Neural crest cell (in vitro differentiated cells): ENCODE data around the gene MYO7A. TPM values are rescaled to one million over a fixed set of nuclear protein-coding genes. Genes with fewer than 3 reads are reported as not detected.

Source experiments
- DNase-seq: peaks from one replicate; pipeline ENCODE4 v3.0.0; 2021; ENCODE audit warnings: low read depth, mixed read lengths, low spot score
- H3K27ac Mint-ChIP-seq: one replicate; pipeline ENCODE4 v1.8.0; 2021; ENCODE audit warnings: mild to moderate bottlenecking, mixed read lengths; ENCODE audit not compliant: unreplicated experiment
- H3K27me3 Mint-ChIP-seq: 2 replicates; pipeline ENCODE4 v1.8.0; 2021; ENCODE audit warnings: low read depth, mild to moderate bottlenecking, mixed read lengths
- H3K36me3 Mint-ChIP-seq: 2 replicates; pipeline ENCODE4 v1.8.0; 2021; ENCODE audit warnings: low read depth, mild to moderate bottlenecking, mixed read lengths
- H3K4me1 Mint-ChIP-seq: 2 replicates; pipeline ENCODE4 v1.8.0; 2021; ENCODE audit warnings: mixed read lengths
- H3K4me3 Mint-ChIP-seq: one replicate; pipeline ENCODE4 v1.8.0; 2021; ENCODE audit warnings: mild to moderate bottlenecking, mixed read lengths
- H3K9me3 Mint-ChIP-seq: 2 replicates; pipeline ENCODE4 v1.8.0; 2021; ENCODE audit warnings: mixed read lengths
- total RNA-seq: library from RNA; stranded (reverse); gene quantifications from 2 replicates; pipeline ENCODE4 v1.2.1, GENCODE V29; 2021
- TF ChIP-seq, protein P1 (sequence below): fragments of 200-600 bp; sonication (generic); conservative IDR thresholded peaks from 2 replicates; pipeline ENCODE4 v1.5.0; 2021; ENCODE audit warnings: antibody characterized with exemption, mild to moderate bottlenecking

MYO7A gene
- total RNA-seq, 1 donor from 2014 or later, result 2.5 TPM

GRCh38 chr11:77123591-77123990 lies 4.5 kb upstream of the MYO7A start:
- Mint-ChIP-seq H3K27ac (no peak overlapping the region), H3K27me3 (no peaks in the 10 kb centered on the region), H3K9me3 (no peaks in the 10 kb centered on the region), H3K4me1 (peaks cover 17% of the 10 kb centered on the region), H3K4me3 (no peak overlapping the region), H3K36me3 (peaks cover 4% of the 10 kb centered on the region)
- no peak for DNase-seq
- TF ChIP-seq, protein P1, sequence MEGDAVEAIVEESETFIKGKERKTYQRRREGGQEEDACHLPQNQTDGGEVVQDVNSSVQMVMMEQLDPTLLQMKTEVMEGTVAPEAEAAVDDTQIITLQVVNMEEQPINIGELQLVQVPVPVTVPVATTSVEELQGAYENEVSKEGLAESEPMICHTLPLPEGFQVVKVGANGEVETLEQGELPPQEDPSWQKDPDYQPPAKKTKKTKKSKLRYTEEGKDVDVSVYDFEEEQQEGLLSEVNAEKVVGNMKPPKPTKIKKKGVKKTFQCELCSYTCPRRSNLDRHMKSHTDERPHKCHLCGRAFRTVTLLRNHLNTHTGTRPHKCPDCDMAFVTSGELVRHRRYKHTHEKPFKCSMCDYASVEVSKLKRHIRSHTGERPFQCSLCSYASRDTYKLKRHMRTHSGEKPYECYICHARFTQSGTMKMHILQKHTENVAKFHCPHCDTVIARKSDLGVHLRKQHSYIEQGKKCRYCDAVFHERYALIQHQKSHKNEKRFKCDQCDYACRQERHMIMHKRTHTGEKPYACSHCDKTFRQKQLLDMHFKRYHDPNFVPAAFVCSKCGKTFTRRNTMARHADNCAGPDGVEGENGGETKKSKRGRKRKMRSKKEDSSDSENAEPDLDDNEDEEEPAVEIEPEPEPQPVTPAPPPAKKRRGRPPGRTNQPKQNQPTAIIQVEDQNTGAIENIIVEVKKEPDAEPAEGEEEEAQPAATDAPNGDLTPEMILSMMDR, result no peak

DNA sequence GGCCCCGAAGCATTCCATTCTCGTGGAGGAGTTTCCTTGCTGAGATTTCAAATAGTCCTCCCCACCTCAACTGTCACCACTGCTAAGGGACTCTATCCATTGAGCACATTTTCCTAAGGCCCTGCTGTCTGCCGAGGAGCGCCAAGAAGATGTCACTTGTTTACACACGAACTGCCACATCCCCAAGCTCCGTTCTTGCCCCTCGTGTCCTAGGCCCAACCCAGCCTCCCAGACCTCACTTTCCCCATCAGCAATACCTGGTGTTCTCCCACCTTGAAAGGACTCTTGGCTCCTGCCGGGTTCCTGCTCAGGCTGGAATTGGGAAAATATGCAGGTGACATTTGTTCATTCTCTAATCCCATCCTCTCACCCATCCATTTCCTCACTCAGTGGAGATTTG lies 4.0 kb upstream of the MYO7A start:
- TF ChIP-seq, protein P1, result no peak
- H3K4me1 Mint-ChIP-seq, result peaks cover 22% of the 10 kb centered on the region
- no peaks in the 10 kb centered on the region for H3K27me3 Mint-ChIP-seq
- H3K9me3 Mint-ChIP-seq, result no peaks in the 10 kb centered on the region
- no peak overlapping the region for H3K4me3 Mint-ChIP-seq
- peaks cover 4% of the 10 kb centered on the region for H3K36me3 Mint-ChIP-seq
- DNase-seq, result no peak
- peak overlapping the region; percentile 8 for H3K27ac Mint-ChIP-seq

DNA sequence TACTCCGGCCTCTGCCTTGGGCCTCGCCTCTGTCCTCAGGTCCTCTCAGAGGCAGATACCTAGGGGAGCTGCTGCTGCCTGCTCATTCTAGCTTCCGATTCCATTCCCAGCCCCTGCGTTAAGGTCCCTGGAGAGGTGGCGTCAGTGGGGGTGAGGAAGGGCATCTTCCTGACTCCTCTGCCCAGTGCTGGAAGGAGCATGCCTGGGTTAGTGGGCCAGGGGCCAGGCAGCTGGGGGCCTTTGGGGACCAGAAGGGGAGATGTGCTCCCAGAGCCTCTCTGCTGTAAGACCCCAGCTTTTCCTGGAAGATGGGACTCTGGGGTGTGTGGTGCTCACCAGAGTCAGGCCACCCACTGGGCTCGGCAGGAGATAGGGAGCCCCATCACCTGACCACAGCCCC lies 3.6 kb upstream of the MYO7A start:
- peaks cover 25% of the 10 kb centered on the region for H3K4me1 Mint-ChIP-seq
- no peak overlapping the region for H3K4me3 Mint-ChIP-seq
- TF ChIP-seq, protein P1, result no peak
- H3K27ac Mint-ChIP-seq, result peak overlapping the region; percentile 6
- peaks cover 4% of the 10 kb centered on the region for H3K36me3 Mint-ChIP-seq
- H3K9me3 Mint-ChIP-seq, result no peaks in the 10 kb centered on the region
- H3K27me3 Mint-ChIP-seq, result no peaks in the 10 kb centered on the region
- no peak for DNase-seq

DNA sequence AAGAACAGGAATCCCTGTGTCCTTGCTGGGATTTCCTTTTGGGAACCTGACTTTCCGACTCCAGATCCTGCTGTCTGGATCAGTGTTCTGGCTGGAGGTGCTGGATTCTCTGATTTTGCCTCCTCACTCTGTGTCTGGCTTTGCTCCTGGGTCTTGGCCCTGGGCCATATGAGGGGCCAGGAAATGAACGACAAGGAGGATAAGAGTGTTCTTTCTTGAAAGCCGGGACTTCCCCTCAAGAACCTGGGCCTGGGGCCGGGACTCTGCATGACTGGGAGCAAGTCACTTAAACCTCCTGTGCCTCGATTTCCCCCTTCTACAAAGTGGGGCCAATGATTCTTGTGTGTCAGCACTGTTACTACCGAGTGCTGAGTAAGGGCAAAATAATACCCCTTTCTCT lies 2.9 kb upstream of the MYO7A start:
- DNase-seq, result no peak
- H3K9me3 Mint-ChIP-seq, result no peaks in the 10 kb centered on the region
- no peak overlapping the region for H3K4me3 Mint-ChIP-seq
- TF ChIP-seq, protein P1, result no peak
- peaks cover 29% of the 10 kb centered on the region for H3K4me1 Mint-ChIP-seq
- H3K36me3 Mint-ChIP-seq, result peaks cover 4% of the 10 kb centered on the region
- no peaks in the 10 kb centered on the region for H3K27me3 Mint-ChIP-seq
- H3K27ac Mint-ChIP-seq, result no peak overlapping the region

DNA sequence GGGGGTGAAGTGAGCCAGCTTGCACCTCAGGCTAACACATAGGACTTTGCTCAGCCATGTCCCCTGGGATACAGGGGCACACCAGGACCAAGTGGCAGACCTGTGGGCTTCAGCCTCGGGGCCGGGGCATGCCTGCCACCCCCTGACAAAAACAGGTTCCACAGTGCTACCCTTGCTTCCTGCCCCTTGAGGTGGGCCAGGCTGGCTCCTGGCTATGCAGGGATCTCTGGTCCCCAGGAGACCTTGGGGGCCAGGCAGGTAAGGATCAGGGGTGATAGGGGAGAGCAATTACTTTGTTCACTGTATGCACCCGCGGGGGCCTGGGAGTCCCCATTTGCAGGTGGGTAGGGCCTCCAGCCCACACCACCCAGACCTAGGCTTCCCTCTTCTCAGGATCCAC lies 2.4 kb upstream of the MYO7A start:
- Mint-ChIP-seq H3K4me1 (peaks cover 29% of the 10 kb centered on the region), H3K27me3 (no peaks in the 10 kb centered on the region), H3K9me3 (no peaks in the 10 kb centered on the region), H3K27ac (no peak overlapping the region), H3K4me3 (no peak overlapping the region), H3K36me3 (peaks cover 3% of the 10 kb centered on the region)
- TF ChIP-seq, protein P1, result no peak
- DNase-seq, result no peak
